Activated CD4-positive, CD25-positive, alpha-beta regulatory T cell treated with anti-CD3 and anti-CD28 coated beads, Interleukin-2, amount 50 U/mL, for 16 hours (primary cell): ENCODE data around the gene MISP3.

Source experiments
- DNase-seq: peaks from one replicate; pipeline ENCODE4 v3.0.0-alpha.2; 2020; ENCODE audit warnings: low read depth, low spot score

Gene MISP3

GRCh38 chr19:14080887-14081796 lies 8.6 kb downstream of the MISP3 start:
- peak; percentile 99 for DNase-seq

DNA sequence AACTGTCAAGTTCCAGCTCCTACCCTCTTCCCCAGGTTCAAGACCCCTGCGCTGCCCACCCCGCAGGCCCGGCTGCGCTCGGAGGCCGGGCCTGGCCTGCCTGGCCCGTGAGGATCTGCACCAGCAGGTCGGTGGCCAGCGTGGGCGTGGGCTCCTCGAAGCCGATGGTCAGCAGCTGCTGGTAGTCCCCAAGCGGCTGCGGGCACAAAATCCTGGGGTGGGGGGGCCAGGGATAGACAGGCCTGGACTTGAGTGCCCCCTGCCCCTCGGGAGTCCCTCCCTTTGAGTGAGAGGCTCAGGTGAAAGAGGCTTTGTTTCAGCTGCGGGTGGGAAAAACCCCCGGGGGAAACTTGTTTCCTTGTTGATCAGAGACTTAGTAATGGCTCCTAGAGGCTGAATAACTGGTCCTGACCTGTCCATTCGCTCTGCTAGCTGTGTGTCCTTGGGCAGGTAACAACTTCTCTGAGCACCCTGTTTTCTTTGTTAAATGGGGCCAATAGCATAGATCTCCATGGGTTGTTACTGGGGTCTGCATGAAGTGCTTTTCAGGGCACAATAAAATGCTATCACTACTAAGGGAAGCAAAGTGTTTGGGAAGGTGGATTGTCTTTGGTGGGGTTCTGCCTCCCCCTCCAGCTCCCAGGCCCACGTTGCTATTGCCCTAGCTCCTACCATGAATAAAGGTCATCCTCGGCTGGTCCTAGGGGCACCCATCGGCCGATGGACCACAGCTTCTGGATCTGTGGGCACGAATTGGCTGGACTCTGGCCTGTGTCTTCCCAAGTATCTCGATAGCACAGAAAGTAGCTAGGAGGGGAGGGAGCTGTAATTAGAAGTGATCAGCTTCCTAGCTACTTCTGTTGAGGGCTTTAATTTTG lies 9.4 kb downstream of the MISP3 start:
- no peak for DNase-seq

DNA sequence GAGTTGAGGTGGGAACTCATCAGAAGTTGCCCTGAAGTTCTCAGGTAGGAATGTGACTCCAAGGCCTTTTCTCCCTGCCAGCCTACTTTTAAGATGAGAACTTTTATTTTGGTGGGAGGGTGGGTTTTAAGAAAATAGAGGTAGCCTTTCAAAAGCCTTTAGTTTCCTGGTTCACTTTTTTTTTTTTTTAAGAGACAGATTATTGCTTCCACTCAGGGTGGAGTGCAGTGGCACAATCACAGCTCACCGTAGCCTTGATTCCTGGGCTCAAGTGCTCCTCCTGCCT lies 10.0 kb downstream of the MISP3 start:
- DNase-seq = no peak

GRCh38 chr19:14085309-14085995 lies 12.9 kb downstream of the MISP3 start, which contains the start of gene C19orf67:
Gene C19orf67, minus strand, starts transcription at chr19:14085783. Its CDS starts 156 bp downstream, at chr19:14085627.
- no peak for DNase-seq

DNA sequence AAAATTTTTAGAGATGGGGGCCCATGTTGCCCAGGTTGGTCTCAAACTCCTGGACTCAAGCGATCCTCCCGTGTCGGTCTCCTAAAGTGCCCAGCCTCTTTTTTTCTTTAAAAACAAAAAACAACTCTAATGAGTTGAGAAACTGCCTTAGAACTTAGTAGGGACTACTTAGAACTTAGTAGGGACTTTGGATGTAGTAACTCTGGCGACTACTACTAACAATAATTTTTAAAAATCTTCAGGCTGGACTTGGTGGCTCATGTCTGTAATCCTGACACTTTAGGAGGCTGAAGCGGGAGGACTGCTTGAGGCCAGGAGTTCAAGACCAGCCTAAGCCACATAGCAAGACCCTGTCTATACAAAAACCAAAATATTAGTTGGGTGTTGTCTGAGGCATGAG lies 13.5 kb downstream of the MISP3 start:
- no peak for DNase-seq

GRCh38 chr19:14088634-14089411 lies 16.2 kb downstream of the MISP3 start:
- no peak for DNase-seq

- DNase-seq = no peak
Observed at GRCh38 chr19:14089412-14089661, 16.8 kb downstream of the MISP3 start.

DNA sequence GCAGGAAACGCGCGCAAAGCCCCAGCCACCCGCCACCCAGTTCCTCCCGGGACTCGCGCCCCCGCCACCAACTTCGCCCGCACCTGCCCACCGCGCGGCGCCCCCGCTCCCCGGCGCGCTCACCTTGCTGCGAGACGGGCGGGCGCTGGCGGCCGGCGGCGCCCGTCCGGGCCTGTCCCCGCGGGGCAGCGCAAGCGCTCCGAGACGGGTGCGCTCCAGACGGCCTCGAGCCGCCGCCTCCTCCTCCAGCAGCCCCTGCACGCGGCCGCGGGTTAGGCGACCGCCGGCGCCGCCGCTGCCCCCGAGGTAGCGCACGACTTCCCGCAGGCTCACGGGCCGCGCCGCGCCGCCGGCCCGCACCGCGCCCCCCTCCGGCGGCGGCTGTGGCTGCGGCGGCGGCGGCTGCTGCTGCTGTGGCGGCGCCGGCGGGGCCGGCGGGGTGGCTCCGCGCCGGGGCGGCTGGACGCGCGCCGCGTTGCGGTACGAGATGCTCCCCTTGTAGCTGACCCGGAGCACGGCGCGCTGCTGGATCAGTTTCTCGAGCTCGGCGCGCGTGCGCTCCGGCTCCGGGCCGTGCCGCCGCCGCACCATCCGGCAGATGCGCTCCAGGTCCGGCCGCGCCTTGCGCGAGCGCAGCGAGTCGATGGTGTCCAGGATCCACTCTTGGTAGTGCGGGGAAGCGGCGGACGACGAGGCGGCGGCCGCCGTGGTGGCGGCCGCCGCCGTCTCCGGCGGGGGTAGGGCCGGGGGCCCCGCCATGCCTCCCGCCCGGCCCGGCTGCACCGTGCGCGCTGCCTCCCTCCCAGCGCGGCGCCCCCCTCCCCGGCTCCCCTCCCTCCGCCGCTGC lies 17.3 kb downstream of the MISP3 start:
- DNase-seq = no peak

- DNase-seq = peak; percentile 66
Observed at GRCh38 chr19:14090509-14091080, 18.0 kb downstream of the MISP3 start, which contains the start of gene SAMD1. Gene SAMD1, minus strand, starts transcription at chr19:14090751.

GRCh38 chr19:14091081-14091812 lies 18.7 kb downstream of the MISP3 start:
- DNase-seq = no peak

DNA sequence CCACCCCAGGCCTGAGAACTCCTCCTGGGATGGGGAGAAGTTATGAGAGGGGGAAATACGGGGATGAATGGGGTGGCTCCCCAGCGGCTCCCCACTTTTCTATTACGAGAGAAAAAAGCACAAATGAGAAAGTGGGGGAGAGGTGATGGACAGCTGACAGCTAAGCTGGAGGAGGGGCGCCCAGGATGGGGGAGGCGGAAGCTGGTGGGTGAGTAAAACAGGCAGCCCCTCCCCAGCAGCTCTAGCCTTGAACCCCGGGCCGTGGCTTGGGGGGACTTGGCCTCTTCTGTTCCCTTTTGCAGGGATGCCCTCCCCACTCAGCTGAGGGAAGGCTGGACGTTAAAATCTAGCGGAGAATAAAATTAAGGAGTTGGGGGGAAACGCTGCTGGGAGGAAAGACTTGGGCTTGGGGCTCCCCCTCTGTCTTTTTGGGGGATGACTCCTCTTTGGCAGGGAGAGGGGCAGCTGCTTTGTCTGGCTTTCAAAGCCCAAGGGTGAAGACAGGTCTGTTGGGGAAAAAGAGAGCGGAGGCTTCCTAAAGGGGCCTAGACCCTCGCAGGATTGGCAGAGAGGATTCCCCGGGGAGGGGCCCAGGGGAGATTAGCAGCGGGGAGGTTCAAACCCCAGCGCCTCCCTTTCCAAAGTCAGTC lies 19.4 kb downstream of the MISP3 start:
- no peak for DNase-seq

DNA sequence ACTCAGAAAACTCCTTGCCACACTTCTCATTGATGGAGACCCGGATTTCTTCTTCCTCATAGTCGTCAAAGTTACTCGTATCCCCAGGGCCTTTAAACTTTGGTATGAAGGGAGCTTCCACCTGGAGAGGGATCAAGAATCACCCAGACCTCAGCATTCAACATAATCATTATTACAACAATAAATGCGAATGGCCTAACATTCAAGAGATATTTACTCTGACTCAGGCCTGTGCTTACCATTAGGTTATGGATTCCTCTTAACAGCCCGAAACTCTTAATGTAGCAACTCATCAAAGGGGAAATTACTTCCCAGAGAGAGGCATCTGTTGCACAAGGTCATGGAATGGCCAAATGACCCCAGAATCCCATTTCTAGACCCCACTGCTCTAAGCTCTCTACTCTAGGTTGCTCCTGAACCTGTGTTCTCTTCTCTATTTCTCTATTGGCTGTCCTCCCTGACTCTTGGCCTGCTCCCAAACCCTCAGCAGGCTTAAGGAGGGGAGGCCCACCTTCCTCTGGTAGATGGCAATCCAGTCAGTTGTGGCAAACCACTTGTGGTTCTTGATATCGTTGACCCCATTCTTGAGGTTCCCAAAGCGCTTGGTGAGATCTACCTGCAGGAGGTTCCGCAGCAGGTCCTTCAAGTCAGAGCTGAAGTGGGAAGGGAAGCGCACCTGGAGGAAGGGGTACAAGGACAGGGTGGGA lies 20.7 kb downstream of the MISP3 start:
- no peak for DNase-seq

GRCh38 chr19:14094854-14095253 lies 22.3 kb downstream of the MISP3 start:
- DNase-seq = no peak

- DNase-seq = no peak
Observed at GRCh38 chr19:14096272-14096992, 23.8 kb downstream of the MISP3 start.

- DNase-seq = no peak
Observed at GRCh38 chr19:14097532-14098151, 25.1 kb downstream of the MISP3 start.

DNA sequence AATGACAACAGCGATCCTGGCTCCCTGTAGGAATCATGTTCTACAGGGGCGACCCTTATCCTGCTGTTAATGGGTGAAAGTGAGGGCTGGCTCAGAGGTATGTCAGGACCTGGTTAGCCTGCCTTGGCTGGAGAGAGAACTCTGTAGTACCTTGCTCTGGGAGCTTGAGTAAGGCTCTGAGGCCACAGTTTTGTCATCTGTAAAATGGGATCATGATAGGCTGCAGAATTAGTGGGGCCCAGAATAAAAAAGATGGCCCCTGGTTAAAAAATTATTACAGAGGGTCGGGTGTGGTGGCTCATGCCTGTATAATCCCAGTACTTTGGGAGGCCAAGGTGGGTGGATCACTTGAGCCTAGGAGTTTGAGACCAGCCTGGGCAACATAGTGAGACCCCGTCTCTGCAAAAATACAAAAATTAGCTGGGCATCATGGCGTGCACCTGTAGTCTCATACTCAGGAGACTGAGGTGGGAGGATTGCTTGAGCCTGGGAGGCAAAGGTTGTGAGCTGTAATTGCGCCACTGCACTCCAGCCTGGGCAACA lies 28.5 kb downstream of the MISP3 start:
- DNase-seq = no peak

DNA sequence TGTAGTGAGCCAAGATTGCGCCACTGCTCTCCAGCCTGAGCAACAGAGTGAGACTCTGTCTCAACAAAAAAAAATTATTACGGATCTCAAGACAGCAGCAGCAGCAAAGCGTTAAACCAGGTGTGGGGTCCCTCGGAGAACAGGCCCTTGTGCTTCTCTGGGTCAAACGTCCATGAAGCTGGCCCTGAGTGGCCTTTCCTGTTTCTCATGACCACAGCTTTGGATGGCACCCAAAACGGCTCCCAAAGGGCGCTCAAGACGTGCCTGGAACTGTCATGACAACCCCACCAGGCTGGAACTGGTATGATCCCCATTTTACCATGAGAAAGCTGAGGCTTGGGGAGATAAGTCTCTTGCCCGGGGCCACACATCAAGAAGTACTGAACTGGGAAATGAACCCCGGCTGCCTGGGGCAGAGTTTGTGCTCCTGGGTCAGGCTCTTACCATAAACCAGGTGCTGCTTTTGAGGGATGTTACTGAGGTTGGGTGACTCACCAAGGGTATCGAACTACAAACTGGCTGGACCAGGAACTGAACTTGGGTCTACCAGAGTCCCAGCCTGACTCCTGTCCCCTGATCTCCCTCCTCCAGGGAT lies 29.6 kb downstream of the MISP3 start:
- no peak for DNase-seq
